ENCODE results near the gene WDR3. TPM values are rescaled to one million over a fixed set of nuclear protein-coding genes. Genes with fewer than 3 reads are reported as not detected.

The WDR3 gene
- 29.4 to 31.2 TPM (median 29.7 TPM) in 3 replicates for total RNA-seq

DNA sequence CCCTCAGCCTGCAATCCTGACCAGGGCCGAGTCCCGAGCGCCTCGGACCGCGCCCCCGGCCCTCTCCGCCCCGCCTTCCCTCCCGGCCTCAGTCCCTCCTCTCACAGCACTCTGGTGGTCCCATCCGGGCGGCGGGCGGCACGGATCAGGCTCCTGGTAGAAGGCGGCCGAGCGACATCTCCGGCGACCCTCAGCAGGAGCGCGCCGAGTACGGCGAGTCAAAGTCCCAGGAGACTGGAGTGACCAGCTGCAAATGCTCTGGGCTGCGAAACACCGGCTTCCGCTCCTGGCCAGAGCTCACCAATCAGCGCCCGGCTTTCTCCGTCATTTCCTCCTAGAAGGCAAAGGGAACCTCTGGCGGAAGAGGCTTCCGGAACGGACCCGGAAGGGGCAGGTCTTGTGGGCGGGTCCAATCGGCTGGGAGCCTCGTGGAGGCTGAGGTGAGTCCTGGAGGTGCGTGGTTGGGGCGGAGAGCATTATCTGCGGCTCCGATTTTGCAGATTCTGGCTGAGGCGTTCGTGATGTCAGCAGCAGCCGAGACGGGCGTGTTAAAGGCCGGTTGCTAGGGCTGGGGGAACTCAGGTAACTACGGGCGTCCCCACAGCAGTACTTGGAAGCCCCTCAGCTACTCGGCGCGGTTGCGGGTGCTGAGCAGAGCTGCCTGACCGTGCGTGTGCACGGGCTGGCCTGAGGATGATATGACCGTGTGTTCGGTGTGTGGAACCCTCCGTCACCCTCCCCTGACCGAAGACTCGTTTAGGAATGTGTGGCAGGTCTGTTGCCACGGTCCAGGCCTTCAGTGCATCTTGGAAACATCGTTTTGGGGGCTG lies at the start of gene WDR3, which contains the start of gene GDAP2:
WDR3 (plus strand) TSS at position 397 of the 830 bp plus-strand sequence. CDS start 3,581 bp downstream, outside the sequence.
GDAP2 (minus strand) TSS at position 279 of the 830 bp plus-strand sequence. CDS start 9,264 bp downstream, outside the sequence.
- Mint-ChIP-seq H3K9me3 (no peaks in the 10 kb centered on the region), H3K27me3 (ENCODE audit: low read depth) (no peaks in the 10 kb centered on the region), H3K4me1 (peaks cover 30% of the 10 kb centered on the region), H3K36me3 (peaks cover 4% of the 10 kb centered on the region), H3K27ac (peak within 1 kb of the TSS; percentile 87), H3K4me3 (peak within 1 kb of the TSS; percentile 88)
- no peak for TF ChIP-seq CTCF (IDR thresholded peaks at IDR 0.05; ENCODE audit: unreplicated experiment)
- DNase-seq (ENCODE audit: low spot score in 2 of 2, unreplicated experiment in 2 of 2): peak; percentile 87 to 91

DNA sequence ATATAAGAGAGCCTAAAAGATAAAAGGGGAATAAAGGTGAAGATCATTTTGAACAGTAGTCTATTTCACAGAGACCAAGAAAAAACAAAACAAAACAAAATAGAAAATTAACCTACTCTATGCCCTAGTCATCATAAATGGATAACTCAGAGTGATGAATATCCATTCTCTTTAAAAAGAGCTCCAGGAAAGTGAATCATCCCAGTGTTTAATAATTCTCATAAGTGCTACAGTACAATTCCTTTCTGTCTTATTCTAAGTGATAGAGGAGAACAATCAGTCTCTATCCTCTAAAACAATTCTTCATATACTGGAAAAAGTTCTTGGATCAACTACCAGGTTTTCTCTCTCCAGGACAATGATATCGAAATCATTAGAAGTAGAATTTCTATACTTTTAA lies 45.9 kb upstream of the WDR3 start:
- Mint-ChIP-seq H3K27me3 (ENCODE audit: low read depth) (no peaks in the 10 kb centered on the region), H3K4me1 (no peaks in the 10 kb centered on the region), H3K27ac (no peak overlapping the region), H3K4me3 (no peak overlapping the region), H3K36me3 (peaks cover 11% of the 10 kb centered on the region), H3K9me3 (no peaks in the 10 kb centered on the region)
- TF ChIP-seq CTCF (IDR thresholded peaks at IDR 0.05; ENCODE audit: unreplicated experiment): no peak
- no peak for DNase-seq (ENCODE audit: low spot score in 2 of 2, unreplicated experiment in 2 of 2)

DNA sequence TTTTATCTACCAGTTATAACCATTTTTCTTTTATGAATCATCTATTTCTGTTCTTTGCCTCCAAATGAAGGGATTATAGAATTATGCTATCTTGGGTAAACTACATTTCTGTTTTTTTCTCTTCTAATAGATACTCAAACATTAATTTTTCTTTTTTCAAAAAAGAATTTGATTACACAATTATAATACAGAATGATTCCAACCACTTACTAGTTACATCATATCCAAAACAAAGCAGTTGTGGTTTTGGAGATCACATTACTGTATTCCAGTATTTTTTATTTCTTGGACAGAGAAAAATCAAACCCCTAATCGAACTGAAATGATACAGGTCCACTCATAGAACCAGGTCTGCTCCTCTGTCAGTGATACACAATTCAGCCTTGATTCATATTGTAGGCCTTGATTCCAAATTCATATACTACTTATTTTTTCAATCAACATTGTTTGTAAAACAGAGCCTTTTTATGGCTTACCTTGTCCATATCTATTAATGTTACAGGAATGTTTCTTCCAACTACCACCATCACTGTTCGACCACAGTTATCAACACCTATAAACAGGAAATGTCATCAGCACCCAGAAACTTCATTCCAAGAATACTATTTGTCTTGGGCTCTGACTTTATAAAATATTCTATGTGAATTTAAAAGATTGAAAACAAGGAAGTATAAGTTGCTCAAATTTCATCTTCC lies 43.3 kb upstream of the WDR3 start:
- Mint-ChIP-seq H3K27ac (no peak overlapping the region), H3K27me3 (ENCODE audit: low read depth) (no peaks in the 10 kb centered on the region), H3K36me3 (peaks cover 3% of the 10 kb centered on the region), H3K4me3 (no peak overlapping the region), H3K4me1 (no peaks in the 10 kb centered on the region), H3K9me3 (no peaks in the 10 kb centered on the region)
- no peak for DNase-seq (ENCODE audit: low spot score in 2 of 2, unreplicated experiment in 2 of 2)
- no peak for TF ChIP-seq CTCF (IDR thresholded peaks at IDR 0.05; ENCODE audit: unreplicated experiment)

DNA sequence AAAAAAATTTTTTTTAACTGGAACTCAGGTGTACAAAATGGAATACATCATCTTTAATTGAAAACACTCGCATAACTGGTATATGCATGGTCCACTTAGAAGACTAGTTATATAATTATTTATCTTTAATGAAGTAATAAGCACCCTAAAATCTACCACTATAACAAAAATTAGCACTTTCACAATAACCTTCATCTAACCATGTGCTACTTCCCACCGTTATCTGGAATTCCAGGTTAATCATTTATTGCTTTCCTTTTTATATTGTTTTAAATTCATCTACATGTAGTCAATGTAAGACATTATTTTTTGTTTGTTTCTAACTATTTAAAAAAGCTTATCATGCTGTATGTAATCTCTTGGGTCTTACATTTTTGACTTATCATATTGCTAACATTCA lies 39.1 kb upstream of the WDR3 start:
- Mint-ChIP-seq H3K4me3 (no peak overlapping the region), H3K9me3 (no peaks in the 10 kb centered on the region), H3K27ac (no peak overlapping the region), H3K36me3 (peaks cover 3% of the 10 kb centered on the region), H3K27me3 (ENCODE audit: low read depth) (no peaks in the 10 kb centered on the region), H3K4me1 (no peaks in the 10 kb centered on the region)
- no peak for DNase-seq (ENCODE audit: low spot score in 2 of 2, unreplicated experiment in 2 of 2)
- no peak for TF ChIP-seq CTCF (IDR thresholded peaks at IDR 0.05; ENCODE audit: unreplicated experiment)

DNA sequence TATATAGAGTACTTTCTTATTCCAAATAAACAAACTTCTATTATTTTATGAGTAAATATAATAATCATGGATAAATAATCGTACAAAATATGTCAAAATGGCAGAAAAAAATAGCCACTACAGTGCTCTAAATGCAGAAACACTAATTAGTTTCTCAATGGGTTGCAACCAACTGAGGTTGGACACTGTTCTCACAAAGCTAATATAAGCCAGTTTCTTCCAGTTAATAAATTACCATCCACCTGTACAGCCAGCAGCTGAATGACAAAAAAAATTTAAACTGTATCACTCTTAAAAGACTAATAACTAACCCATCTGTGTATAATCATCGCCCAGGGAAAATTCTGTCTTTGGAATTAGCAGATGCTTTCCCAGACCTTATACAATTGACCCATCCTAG lies 37.0 kb upstream of the WDR3 start:
- Mint-ChIP-seq H3K4me1 (no peaks in the 10 kb centered on the region), H3K27me3 (ENCODE audit: low read depth) (no peaks in the 10 kb centered on the region), H3K27ac (no peak overlapping the region), H3K9me3 (no peaks in the 10 kb centered on the region), H3K4me3 (no peak overlapping the region), H3K36me3 (peaks cover 4% of the 10 kb centered on the region)
- TF ChIP-seq CTCF (IDR thresholded peaks at IDR 0.05; ENCODE audit: unreplicated experiment): no peak
- no peak for DNase-seq (ENCODE audit: low spot score in 2 of 2, unreplicated experiment in 2 of 2)

All from mesothelial cell of epicardium (in vitro differentiated cells).